ENCODE data around the gene BNC2.

BNC2 gene

DNA sequence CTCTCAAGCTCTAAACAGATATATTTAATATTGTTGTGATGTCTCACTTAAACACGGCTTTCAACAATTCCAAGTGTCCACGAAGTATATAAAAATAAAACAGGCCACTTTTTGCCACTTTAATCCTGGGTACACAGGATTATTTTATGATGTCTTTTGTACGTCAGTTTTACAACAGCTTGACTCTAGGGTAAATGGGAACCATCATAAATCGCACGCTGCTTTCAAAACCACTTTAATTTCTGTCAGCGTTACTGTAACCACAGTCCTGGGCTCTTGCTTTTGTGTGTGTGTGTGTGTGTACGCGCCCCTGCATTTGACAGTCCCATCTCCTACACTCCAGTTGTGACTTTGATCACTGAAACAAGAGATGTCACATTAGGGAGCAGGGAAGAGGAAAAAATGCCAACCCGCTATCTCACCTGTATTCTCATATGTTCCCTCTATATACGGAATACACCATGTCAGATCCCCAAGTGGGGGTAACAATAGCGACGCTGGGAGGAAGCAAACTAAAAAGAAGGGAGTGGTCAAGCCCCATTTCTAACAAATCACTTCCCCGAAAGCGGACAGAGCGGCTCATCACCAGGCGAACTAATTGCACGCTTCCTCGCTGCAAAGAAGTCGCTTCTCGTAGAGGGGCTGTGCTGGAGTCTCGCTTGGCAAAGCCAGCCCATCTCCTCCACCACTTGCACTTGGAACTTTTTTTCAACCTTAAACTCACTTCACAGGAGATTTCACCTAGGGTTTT lies 1.2 kb downstream of the BNC2 start:
- no peak for DNase-seq

- DNase-seq, result no peak
Measured at GRCh38 chr9:16868701-16869100, 1.8 kb downstream of the BNC2 start.

- no peak for DNase-seq
Measured at GRCh38 chr9:16867576-16868311, 2.7 kb downstream of the BNC2 start.

- DNase-seq, result no peak
Measured at GRCh38 chr9:16866587-16866986, 3.9 kb downstream of the BNC2 start.

DNA sequence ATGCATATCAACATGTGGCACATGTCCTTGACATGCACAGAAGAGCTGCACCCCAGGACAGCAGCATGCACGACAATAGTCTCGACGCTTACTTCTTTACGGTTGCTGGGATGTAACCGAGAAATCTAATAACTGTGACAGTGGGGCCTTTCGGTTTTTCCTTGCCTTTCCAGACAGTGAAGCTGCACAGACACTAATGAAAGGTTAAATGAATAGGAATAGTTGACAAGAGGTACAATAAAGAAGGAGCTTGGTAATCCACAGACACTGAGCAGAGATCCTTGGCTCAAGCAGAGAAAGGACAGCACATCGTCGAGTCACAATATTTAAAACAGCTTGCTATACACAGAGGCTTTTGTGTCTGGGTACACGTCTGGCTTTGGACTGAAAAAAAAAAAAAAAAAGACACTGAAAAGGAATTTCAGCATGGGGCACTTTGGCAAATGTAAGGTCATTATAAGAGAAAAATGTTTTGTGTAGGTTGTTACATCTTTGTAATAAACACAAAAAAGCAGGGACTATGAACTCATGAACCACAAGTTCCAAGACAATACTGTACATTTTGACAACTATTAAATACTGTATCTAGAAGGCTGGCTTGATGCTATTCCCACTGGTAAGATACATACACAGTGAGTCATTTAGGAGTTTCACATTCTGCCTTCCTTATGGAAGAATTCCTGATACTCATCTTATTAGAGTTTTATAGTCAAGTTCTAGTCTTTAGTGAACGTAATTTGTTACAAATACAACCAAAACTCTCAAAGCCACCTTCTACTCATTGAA lies 5.6 kb downstream of the BNC2 start:
- DNase-seq, result no peak

DNA sequence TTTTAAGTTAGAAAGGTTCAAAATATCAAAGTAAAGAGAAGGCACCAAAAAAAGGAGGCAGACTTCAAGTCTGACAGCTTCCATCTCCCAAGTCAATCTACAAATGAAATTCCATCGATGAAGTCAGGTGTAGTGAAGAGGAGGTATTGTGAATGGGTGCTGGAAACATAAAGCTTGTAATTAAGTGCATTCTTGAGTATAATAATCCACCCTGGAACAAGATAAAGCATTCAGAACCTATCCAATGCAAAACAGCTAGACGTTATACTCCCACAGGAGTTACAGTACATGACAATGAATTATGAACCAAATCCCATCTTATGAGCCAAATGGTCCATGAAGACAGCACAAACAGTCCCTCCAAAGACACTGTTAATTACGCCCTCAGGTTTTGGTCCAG lies 22.3 kb downstream of the BNC2 start:
- DNase-seq, result no peak

- no peak for DNase-seq
Measured at GRCh38 chr9:16846986-16847385, 23.5 kb downstream of the BNC2 start.

GRCh38 chr9:16846367-16846766 lies 24.1 kb downstream of the BNC2 start:
- no peak for DNase-seq

- no peak for DNase-seq
Measured at GRCh38 chr9:16834817-16835216, 35.7 kb downstream of the BNC2 start.

DNA sequence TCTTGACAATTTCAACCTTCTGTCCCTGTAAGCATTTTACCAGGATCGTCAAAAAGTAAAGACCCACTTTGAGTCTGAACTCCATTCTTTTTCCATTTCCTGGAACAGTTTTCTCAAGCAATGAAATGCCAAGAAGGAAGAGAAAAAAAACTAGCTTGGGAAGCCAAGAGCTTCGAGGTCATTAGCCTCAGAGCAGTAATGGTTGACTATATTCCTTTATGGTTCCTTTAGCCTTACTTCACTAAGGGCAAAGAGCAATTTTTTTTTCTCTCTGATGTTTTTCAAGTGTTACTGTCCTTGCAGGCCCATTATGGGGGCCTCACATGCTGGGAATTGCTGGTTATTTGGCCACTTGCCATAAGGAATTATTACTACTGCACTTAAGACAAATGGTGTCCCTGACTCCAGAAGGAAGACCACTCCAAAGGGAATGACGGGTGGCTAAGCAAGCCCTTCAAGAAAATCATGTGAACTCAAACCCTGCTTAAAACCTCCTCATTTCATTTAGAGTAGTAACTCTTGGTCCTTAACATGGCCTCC lies 37.1 kb downstream of the BNC2 start:
- no peak for DNase-seq

DNA sequence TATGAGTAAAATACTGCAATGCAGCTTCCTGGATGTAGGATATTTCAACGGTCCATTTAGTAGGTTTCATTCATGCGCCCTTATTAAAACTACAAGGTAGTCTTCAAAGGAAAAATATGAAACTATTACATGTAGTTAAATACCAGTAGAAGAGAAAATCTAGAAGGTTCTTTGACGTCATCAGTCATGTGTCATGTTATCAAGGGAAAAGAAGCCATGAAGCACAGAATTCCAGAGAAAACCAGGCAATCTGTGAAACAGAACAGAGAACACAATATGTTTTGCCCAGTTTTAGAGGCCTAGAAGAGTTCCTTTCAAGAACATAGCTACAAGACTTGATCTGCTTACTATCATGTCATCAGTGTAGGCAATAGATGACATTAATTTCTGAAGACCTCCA lies 38.4 kb downstream of the BNC2 start:
- DNase-seq, result no peak

DNA sequence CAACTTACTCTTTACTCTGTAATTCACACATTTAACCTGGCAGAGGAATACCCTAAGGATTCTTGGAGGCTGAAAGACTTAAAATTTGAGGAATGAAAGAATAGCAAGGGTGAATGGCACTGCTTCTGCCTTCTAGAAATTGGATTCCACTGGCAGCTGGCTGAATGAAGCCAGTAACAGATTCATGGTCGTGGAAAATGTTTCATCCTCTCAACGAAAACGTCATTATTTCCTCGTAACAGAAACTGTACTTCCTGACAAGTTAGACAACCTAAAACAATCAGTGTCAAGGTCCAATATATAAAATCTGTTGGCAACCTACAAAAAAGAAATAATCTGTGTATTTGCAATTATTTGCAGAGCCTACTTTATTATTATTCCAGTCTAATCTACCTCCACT lies 39.7 kb downstream of the BNC2 start:
- no peak for DNase-seq

GRCh38 chr9:16828340-16829281 lies 41.9 kb downstream of the BNC2 start:
- DNase-seq, result no peak

- DNase-seq, result no peak
Measured at GRCh38 chr9:16825971-16826625, 44.4 kb downstream of the BNC2 start.

DNA sequence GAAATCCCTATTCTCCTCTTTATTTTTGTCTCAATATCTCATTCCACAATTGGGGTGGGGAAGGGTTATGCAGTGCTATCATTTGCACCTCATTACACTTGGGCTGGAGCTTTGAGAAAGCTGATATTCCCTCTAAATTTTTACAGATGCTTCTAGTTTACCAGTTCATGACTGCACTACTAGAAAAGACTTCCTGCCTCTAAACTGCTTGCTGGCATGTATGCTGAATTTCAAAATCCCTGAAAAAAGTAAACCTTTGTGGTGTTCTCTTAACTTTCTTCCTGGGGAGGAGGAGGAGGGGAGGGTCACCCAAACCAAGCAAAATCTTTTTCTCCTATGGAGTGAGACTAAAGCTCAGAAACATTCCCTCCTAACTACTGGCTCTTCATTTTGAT lies 45.1 kb downstream of the BNC2 start:
- DNase-seq, result no peak

- no peak for DNase-seq
Measured at GRCh38 chr9:16824545-16825330, 45.7 kb downstream of the BNC2 start.

DNA sequence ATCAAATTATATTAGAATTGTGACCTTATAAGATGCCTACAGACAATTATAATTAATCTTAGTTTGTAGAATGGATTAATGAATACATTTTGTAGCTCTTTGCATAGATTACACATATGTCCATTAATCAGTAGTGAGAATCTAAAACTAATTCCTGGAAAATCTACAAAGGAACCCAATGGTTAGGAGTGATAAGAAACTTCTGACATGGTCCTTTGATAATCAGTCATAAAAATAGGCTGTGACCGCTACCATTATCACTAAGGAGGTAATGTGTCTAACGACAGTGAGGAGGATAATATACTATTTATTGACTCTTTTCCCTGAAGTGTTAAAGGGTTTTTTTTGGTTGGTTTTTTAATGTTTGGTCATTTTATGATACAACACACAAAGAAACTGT lies 46.6 kb downstream of the BNC2 start:
- DNase-seq, result no peak

DNA sequence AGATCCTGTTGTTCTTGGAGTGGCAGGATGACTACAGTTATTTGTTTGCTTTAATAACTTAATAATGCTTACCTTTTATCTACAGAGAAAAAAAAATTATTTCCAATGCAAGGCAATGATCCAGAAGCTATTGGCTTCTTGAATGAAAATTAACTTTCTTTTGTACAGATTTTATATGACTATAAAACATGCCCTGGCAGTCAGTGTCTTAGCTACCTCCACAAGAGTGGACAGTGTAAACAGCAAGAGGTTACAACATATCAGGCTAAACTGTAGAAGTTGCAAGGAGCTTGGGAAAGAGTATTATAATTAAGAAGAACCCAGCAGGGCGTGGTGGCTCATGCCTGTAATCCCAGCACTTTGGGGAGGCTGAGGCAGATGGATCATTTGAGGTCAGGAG lies 49.1 kb downstream of the BNC2 start:
- DNase-seq, result no peak

DNA sequence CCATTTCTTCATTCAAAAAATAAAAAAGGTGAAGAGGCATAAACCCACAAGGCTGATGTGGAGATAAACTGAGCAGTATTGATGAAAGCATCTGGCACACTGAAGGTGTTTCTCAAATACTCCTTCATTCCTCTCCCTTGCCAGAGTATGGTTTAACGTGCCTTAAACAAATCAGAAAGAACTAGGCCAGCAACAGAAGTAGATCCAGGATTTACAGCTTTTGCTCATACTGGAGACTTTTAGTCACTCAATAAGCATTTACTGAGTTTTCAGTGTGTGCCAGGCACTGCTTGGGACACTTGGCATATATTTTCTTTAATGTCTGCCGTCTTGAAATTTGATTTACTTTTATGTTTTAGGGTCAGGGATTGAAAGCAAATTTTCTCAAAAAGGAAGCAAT lies 53.0 kb downstream of the BNC2 start:
- DNase-seq, result no peak

GRCh38 chr9:16817002-16817401 lies 53.5 kb downstream of the BNC2 start:
- DNase-seq, result no peak

- no peak for DNase-seq
Measured at GRCh38 chr9:16816011-16816410, 54.5 kb downstream of the BNC2 start.

All from stimulated activated naive CD4-positive, alpha-beta T cell (primary cell).